Breast epithelium (tissue), 3 donors: ENCODE data around the gene FSTL1.

Experiments used
- POLR2A ChIP-seq: fragments of 450-650 bp; IDR thresholded peaks from one replicate; pipeline ENCODE4 v1.6.1; 2016; ENCODE audit warnings: antibody characterized with exemption, mild to moderate bottlenecking, moderate library complexity
- TF ChIP-seq, protein P1 (sequence below), 3 donors: fragments of 450-650 bp; IDR thresholded peaks; one replicate each; pipeline ENCODE4 v1.5.1; 2016 to 2017; ENCODE audit warnings: antibody characterized with exemption in 3 of 3, mild to moderate bottlenecking in 3 of 3, moderate library complexity in 3 of 3

DNA sequence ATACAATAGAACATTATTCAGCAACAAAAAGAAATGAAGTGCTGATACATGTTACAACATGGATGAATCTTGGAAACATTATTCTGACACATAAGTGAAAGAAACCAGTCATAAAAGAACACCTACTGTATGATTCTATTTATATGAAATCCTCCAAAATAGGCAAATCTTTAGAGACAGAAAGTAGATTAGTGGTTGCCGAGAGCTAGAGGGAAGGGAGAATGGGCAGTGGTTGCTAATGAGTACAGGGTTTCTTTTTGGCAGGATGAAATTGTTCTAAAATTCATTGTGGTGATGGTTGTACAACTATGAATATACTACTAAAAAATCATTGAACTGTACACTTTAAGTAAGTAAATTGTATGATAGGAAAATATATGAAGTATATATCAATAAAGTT lies 95.3 kb downstream of the FSTL1 start:
- TF ChIP-seq, protein P1, sequence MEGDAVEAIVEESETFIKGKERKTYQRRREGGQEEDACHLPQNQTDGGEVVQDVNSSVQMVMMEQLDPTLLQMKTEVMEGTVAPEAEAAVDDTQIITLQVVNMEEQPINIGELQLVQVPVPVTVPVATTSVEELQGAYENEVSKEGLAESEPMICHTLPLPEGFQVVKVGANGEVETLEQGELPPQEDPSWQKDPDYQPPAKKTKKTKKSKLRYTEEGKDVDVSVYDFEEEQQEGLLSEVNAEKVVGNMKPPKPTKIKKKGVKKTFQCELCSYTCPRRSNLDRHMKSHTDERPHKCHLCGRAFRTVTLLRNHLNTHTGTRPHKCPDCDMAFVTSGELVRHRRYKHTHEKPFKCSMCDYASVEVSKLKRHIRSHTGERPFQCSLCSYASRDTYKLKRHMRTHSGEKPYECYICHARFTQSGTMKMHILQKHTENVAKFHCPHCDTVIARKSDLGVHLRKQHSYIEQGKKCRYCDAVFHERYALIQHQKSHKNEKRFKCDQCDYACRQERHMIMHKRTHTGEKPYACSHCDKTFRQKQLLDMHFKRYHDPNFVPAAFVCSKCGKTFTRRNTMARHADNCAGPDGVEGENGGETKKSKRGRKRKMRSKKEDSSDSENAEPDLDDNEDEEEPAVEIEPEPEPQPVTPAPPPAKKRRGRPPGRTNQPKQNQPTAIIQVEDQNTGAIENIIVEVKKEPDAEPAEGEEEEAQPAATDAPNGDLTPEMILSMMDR (IDR thresholded peaks at IDR 0.05): no peak
- no peak for TF ChIP-seq POLR2A
